Occipital lobe (tissue), 2 donors: Measurements from ENCODE around the gene PIK3AP1. TPM values are rescaled to one million over a fixed set of nuclear protein-coding genes. Genes with fewer than 3 reads are reported as not detected.

Experiments used
- small RNA-seq: library from RNA; depleted of rRNA; stranded (forward); fragments of <200 nt; gene quantifications from one replicate; pipeline ENCODE3, GENCODE V24; 2014
- total RNA-seq: library from RNA; depleted of rRNA; stranded (reverse); fragments of >200 nt; gene quantifications from one replicate; pipeline ENCODE4 v1.2.3, GENCODE V29; 2014

PIK3AP1 gene
- total RNA-seq, 1 donor from 2014 or later: 5.6 TPM

Small RNA genes lying within 50 kb of the gene (small RNA-seq; reads per million reads assigned to genes)
- gene RNA5SP324 (not detected), gene RNU6-1274P (not detected)

Other genes with a start within 250 kb of the PIK3AP1 start
- gene TLL2, start 206.6 kb downstream of the PIK3AP1 start, total RNA-seq: 0.78 TPM
- gene TM9SF3, start 133.5 kb downstream of the PIK3AP1 start, total RNA-seq: 129 TPM
- 110 TPM for gene LCOR, start 111.8 kb upstream of the PIK3AP1 start, total RNA-seq